Measurements from ENCODE around the gene RBSN.

DNA sequence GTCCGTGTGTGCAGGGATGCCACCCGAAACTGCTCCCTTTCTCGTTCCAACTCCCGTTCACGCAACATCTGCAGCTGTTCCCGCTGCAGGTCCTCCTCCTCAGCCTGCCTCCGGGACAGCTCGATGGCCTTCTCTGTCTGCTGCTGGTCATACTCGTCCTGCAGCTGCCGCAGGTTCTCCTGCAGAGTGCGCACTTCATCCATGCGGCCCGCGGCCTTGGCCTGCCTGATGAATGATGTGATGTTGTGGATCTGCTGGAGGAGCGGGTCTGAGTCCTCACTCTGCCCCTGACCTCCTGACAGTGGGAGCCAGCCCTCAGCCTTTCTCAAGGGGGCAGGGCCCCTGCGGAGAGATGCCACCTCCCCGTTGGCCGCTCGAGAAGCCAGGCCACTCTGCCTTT lies 24.4 kb downstream of the RBSN start:
- TF ChIP-seq, protein P1, sequence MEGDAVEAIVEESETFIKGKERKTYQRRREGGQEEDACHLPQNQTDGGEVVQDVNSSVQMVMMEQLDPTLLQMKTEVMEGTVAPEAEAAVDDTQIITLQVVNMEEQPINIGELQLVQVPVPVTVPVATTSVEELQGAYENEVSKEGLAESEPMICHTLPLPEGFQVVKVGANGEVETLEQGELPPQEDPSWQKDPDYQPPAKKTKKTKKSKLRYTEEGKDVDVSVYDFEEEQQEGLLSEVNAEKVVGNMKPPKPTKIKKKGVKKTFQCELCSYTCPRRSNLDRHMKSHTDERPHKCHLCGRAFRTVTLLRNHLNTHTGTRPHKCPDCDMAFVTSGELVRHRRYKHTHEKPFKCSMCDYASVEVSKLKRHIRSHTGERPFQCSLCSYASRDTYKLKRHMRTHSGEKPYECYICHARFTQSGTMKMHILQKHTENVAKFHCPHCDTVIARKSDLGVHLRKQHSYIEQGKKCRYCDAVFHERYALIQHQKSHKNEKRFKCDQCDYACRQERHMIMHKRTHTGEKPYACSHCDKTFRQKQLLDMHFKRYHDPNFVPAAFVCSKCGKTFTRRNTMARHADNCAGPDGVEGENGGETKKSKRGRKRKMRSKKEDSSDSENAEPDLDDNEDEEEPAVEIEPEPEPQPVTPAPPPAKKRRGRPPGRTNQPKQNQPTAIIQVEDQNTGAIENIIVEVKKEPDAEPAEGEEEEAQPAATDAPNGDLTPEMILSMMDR (conservative IDR thresholded peaks at IDR 0.05; ENCODE audit: low read depth, low read length) = no peak
- TF ChIP-seq CEBPB (IDR thresholded peaks at IDR 0.05; ENCODE audit: low read depth, low read length) (no peak), POLR2A (IDR thresholded peaks at IDR 0.05; ENCODE audit: low read depth, low read length) (no peak), SMC3 (IDR thresholded peaks at IDR 0.05; ENCODE audit: low read depth, low read length) (no peak), MAFK (IDR thresholded peaks at IDR 0.05; ENCODE audit: low read depth, low read length) (no peak), RAD21 (IDR thresholded peaks at IDR 0.05; ENCODE audit: low read length) (no peak), FOS (IDR thresholded peaks at IDR 0.05; ENCODE audit: low read depth, low read length) (no peak), BHLHE40 (IDR thresholded peaks at IDR 0.05; ENCODE audit: low read depth, low read length) (no peak), MXI1 (IDR thresholded peaks at IDR 0.05; ENCODE audit: borderline replicate concordance, low read depth, low read length) (no peak), RCOR1 (IDR thresholded peaks at IDR 0.05; ENCODE audit: insufficient replicate concordance, low read length) (no peak)
- TF ChIP-seq, protein P2, sequence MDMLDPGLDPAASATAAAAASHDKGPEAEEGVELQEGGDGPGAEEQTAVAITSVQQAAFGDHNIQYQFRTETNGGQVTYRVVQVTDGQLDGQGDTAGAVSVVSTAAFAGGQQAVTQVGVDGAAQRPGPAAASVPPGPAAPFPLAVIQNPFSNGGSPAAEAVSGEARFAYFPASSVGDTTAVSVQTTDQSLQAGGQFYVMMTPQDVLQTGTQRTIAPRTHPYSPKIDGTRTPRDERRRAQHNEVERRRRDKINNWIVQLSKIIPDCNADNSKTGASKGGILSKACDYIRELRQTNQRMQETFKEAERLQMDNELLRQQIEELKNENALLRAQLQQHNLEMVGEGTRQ (IDR thresholded peaks at IDR 0.05; ENCODE audit: low read depth, low read length) = no peak

Measured in IMR-90 (cell line).